ENCODE results near the gene TNFAIP3.

TNFAIP3 gene

GRCh38 chr6:137845460-137845859 lies 21.6 kb upstream of the TNFAIP3 start:
- H3K9me3 ChIP-seq (ENCODE audit: insufficient read depth, low read length), result peaks cover 18% of the 10 kb centered on the region
- no peak overlapping the region for H3K4me3 ChIP-seq (ENCODE audit: insufficient read length, low read depth)
- DNase-seq (ENCODE audit: low read depth, low spot score), result no peak
- no peaks in the 10 kb centered on the region for H3K4me1 ChIP-seq (ENCODE audit: insufficient read depth, insufficient read length)
- TF ChIP-seq ZNF274 (IDR thresholded peaks at IDR 0.05; ENCODE audit: low read depth, low read length) (no peak), SUZ12 (IDR thresholded peaks at IDR 0.05; ENCODE audit: extremely low read depth, insufficient read depth, insufficient read length) (no peak), YY1 (IDR thresholded peaks at IDR 0.05; ENCODE audit: insufficient read depth, insufficient read length) (no peak)
- no peak overlapping the region for H3K9ac ChIP-seq (ENCODE audit: insufficient read length, low read depth)
- no peaks in the 10 kb centered on the region for H3K36me3 ChIP-seq (ENCODE audit: insufficient read depth, insufficient read length, low read length)
- H3K27me3 ChIP-seq (ENCODE audit: insufficient read depth, insufficient read length), result no peaks in the 10 kb centered on the region

GRCh38 chr6:137846274-137846673 lies 20.8 kb upstream of the TNFAIP3 start:
- no peak for DNase-seq (ENCODE audit: low read depth, low spot score)
- Histone ChIP-seq H3K9ac (ENCODE audit: insufficient read length, low read depth) (no peak overlapping the region), H3K9me3 (ENCODE audit: insufficient read depth, low read length) (peaks cover 14% of the 10 kb centered on the region), H3K36me3 (ENCODE audit: insufficient read depth, insufficient read length, low read length) (no peaks in the 10 kb centered on the region), H3K27me3 (ENCODE audit: insufficient read depth, insufficient read length) (no peaks in the 10 kb centered on the region), H3K4me1 (ENCODE audit: insufficient read depth, insufficient read length) (no peaks in the 10 kb centered on the region), H3K4me3 (ENCODE audit: insufficient read length, low read depth) (no peak overlapping the region)
- TF ChIP-seq SUZ12 (IDR thresholded peaks at IDR 0.05; ENCODE audit: extremely low read depth, insufficient read depth, insufficient read length) (no peak), YY1 (IDR thresholded peaks at IDR 0.05; ENCODE audit: insufficient read depth, insufficient read length) (no peak), ZNF274 (IDR thresholded peaks at IDR 0.05; ENCODE audit: low read depth, low read length) (no peak)

- H3K4me1 ChIP-seq (ENCODE audit: insufficient read depth, insufficient read length), result no peaks in the 10 kb centered on the region
- no peak overlapping the region for H3K4me3 ChIP-seq (ENCODE audit: insufficient read length, low read depth)
- DNase-seq (ENCODE audit: low read depth, low spot score), result no peak
- H3K36me3 ChIP-seq (ENCODE audit: insufficient read depth, insufficient read length, low read length), result no peaks in the 10 kb centered on the region
- peaks cover 14% of the 10 kb centered on the region for H3K9me3 ChIP-seq (ENCODE audit: insufficient read depth, low read length)
- H3K9ac ChIP-seq (ENCODE audit: insufficient read length, low read depth), result no peak overlapping the region
- TF ChIP-seq ZNF274 (IDR thresholded peaks at IDR 0.05; ENCODE audit: low read depth, low read length) (no peak), YY1 (IDR thresholded peaks at IDR 0.05; ENCODE audit: insufficient read depth, insufficient read length) (no peak), SUZ12 (IDR thresholded peaks at IDR 0.05; ENCODE audit: extremely low read depth, insufficient read depth, insufficient read length) (no peak)
- H3K27me3 ChIP-seq (ENCODE audit: insufficient read depth, insufficient read length), result no peaks in the 10 kb centered on the region
Observed at GRCh38 chr6:137846772-137847313, 20.2 kb upstream of the TNFAIP3 start.

GRCh38 chr6:137847748-137848147 lies 19.3 kb upstream of the TNFAIP3 start:
- no peak overlapping the region for H3K9ac ChIP-seq (ENCODE audit: insufficient read length, low read depth)
- no peak for DNase-seq (ENCODE audit: low read depth, low spot score)
- no peaks in the 10 kb centered on the region for H3K4me1 ChIP-seq (ENCODE audit: insufficient read depth, insufficient read length)
- H3K9me3 ChIP-seq (ENCODE audit: insufficient read depth, low read length), result peaks cover 14% of the 10 kb centered on the region
- H3K27me3 ChIP-seq (ENCODE audit: insufficient read depth, insufficient read length), result no peaks in the 10 kb centered on the region
- no peak overlapping the region for H3K4me3 ChIP-seq (ENCODE audit: insufficient read length, low read depth)
- no peaks in the 10 kb centered on the region for H3K36me3 ChIP-seq (ENCODE audit: insufficient read depth, insufficient read length, low read length)
- no peak for TF ChIP-seq SUZ12 (IDR thresholded peaks at IDR 0.05; ENCODE audit: extremely low read depth, insufficient read depth, insufficient read length)
- no peak for TF ChIP-seq ZNF274 (IDR thresholded peaks at IDR 0.05; ENCODE audit: low read depth, low read length)
- no peak for TF ChIP-seq YY1 (IDR thresholded peaks at IDR 0.05; ENCODE audit: insufficient read depth, insufficient read length)

- H3K9ac ChIP-seq (ENCODE audit: insufficient read length, low read depth), result no peak overlapping the region
- DNase-seq (ENCODE audit: low read depth, low spot score), result no peak
- H3K27me3 ChIP-seq (ENCODE audit: insufficient read depth, insufficient read length), result no peaks in the 10 kb centered on the region
- peaks cover 14% of the 10 kb centered on the region for H3K9me3 ChIP-seq (ENCODE audit: insufficient read depth, low read length)
- H3K4me3 ChIP-seq (ENCODE audit: insufficient read length, low read depth), result no peak overlapping the region
- H3K36me3 ChIP-seq (ENCODE audit: insufficient read depth, insufficient read length, low read length), result no peaks in the 10 kb centered on the region
- TF ChIP-seq ZNF274 (IDR thresholded peaks at IDR 0.05; ENCODE audit: low read depth, low read length), result no peak
- no peak for TF ChIP-seq SUZ12 (IDR thresholded peaks at IDR 0.05; ENCODE audit: extremely low read depth, insufficient read depth, insufficient read length)
- no peak for TF ChIP-seq YY1 (IDR thresholded peaks at IDR 0.05; ENCODE audit: insufficient read depth, insufficient read length)
- no peaks in the 10 kb centered on the region for H3K4me1 ChIP-seq (ENCODE audit: insufficient read depth, insufficient read length)
Observed at GRCh38 chr6:137848672-137849071, 18.4 kb upstream of the TNFAIP3 start.

- Histone ChIP-seq H3K4me3 (ENCODE audit: insufficient read length, low read depth) (no peak overlapping the region), H3K36me3 (ENCODE audit: insufficient read depth, insufficient read length, low read length) (no peaks in the 10 kb centered on the region), H3K4me1 (ENCODE audit: insufficient read depth, insufficient read length) (no peaks in the 10 kb centered on the region), H3K9ac (ENCODE audit: insufficient read length, low read depth) (no peak overlapping the region), H3K27me3 (ENCODE audit: insufficient read depth, insufficient read length) (no peaks in the 10 kb centered on the region), H3K9me3 (ENCODE audit: insufficient read depth, low read length) (peaks cover 10% of the 10 kb centered on the region; the same call in 1 of the 2 replicates)
- DNase-seq (ENCODE audit: low read depth, low spot score), result no peak
- TF ChIP-seq ZNF274 (IDR thresholded peaks at IDR 0.05; ENCODE audit: low read depth, low read length) (no peak), YY1 (IDR thresholded peaks at IDR 0.05; ENCODE audit: insufficient read depth, insufficient read length) (no peak), SUZ12 (IDR thresholded peaks at IDR 0.05; ENCODE audit: extremely low read depth, insufficient read depth, insufficient read length) (no peak)
Observed at GRCh38 chr6:137849181-137849980, 17.7 kb upstream of the TNFAIP3 start.

GRCh38 chr6:137849981-137850714 lies 16.9 kb upstream of the TNFAIP3 start:
- Histone ChIP-seq H3K27me3 (ENCODE audit: insufficient read depth, insufficient read length) (no peaks in the 10 kb centered on the region), H3K4me1 (ENCODE audit: insufficient read depth, insufficient read length) (no peaks in the 10 kb centered on the region), H3K9ac (ENCODE audit: insufficient read length, low read depth) (no peak overlapping the region), H3K4me3 (ENCODE audit: insufficient read length, low read depth) (no peak overlapping the region), H3K9me3 (ENCODE audit: insufficient read depth, low read length) (peaks cover 9% of the 10 kb centered on the region; the same call in 1 of the 2 replicates), H3K36me3 (ENCODE audit: insufficient read depth, insufficient read length, low read length) (no peaks in the 10 kb centered on the region)
- no peak for TF ChIP-seq YY1 (IDR thresholded peaks at IDR 0.05; ENCODE audit: insufficient read depth, insufficient read length)
- no peak for TF ChIP-seq ZNF274 (IDR thresholded peaks at IDR 0.05; ENCODE audit: low read depth, low read length)
- no peak for TF ChIP-seq SUZ12 (IDR thresholded peaks at IDR 0.05; ENCODE audit: extremely low read depth, insufficient read depth, insufficient read length)
- no peak for DNase-seq (ENCODE audit: low read depth, low spot score)

All from NT2/D1 (cell line).